GM12878 (cell line): ENCODE measurements around the gene SHCBP1L. TPM values are rescaled to one million over a fixed set of nuclear protein-coding genes. Genes with fewer than 3 reads are reported as not detected.

Source experiments
- ATAC-seq: fragments of 200-7000 bp; cut with Tn5 transposase; 3 replicates; pipeline ENCODE4 v1.9.1; 2020; ENCODE audit warnings: mild to moderate bottlenecking, moderate library complexity
- BruUV-seq: library from RNA; stranded (reverse); fragments of 400-500 nt; replicated peaks from 2 replicates; lab custom pipeline; 2021; lab: Mats Ljungman, UMichigan
- CTCF ChIA-PET: fragments of 300-600 bp; sonication (Branson Sonifier 250); formaldehyde crosslinking; extraction: SDS; loops from one replicate; lab custom pipeline; 2021; ENCODE audit warnings: inconsistent platforms; lab: Yijun Ruan, JAX
- POLR2A ChIA-PET: fragments of 350-600 bp; formaldehyde crosslinking; extraction: SDS; loops from one replicate; lab custom pipeline; 2021; ENCODE audit warnings: inconsistent platforms; lab: Charles Lee
- RAD21 ChIA-PET: fragments of 300-600 bp; sonication (Branson Sonifier 250); formaldehyde crosslinking; loops from one replicate; lab custom pipeline; 2023; ENCODE audit warnings: antibody characterized with exemption; ENCODE audit not compliant: unreplicated experiment; lab: Charles Lee
- SMC1A ChIA-PET: fragments of 300-600 bp; sonication (Branson Sonifier 250); formaldehyde crosslinking; loops from one replicate; lab custom pipeline; 2023; ENCODE audit not compliant: unreplicated experiment, uncharacterized antibody; lab: Charles Lee
- DNase-seq: peaks from one replicate; pipeline ENCODE4 v3.0.0-alpha.2; 2011; ENCODE audit warnings: low read depth, low spot score
- FAIRE-seq: peaks from 3 replicates; lab custom pipeline; 2011; peaks lifted over from hg19 to GRCh38; lab: Jason Lieb, UNC
- H2AFZ ChIP-seq: 2 replicates; pipeline ENCODE4 v1.6.0; 2011; ENCODE audit warnings: low read depth, low read length, control low read depth; ENCODE audit not compliant: control insufficient read depth
- H3K27ac ChIP-seq: 2 replicates; pipeline ENCODE4 v1.5.1; 2011; ENCODE audit warnings: control low read depth; ENCODE audit not compliant: control insufficient read depth, insufficient read depth
- H3K27me3 ChIP-seq, 2 experiments: replicated peaks in 1 of 2; 2 replicates each; pipeline versions ENCODE4 v1.6.0 to v1.6.1; 2011; ENCODE audit warnings: low read length in 1 of 2; ENCODE audit not compliant: control insufficient read depth in 2 of 2, insufficient read depth in 2 of 2
- H3K36me3 ChIP-seq, 2 experiments: 2 replicates each; pipeline ENCODE4 v1.5.1; 2011; ENCODE audit warnings: low read length in 1 of 2; ENCODE audit not compliant: control insufficient read depth in 2 of 2, insufficient read depth in 2 of 2
- H3K4me1 ChIP-seq: 2 replicates; pipeline ENCODE4 v1.6.1; 2011; ENCODE audit warnings: mild to moderate bottlenecking, low read length, moderate library complexity, mixed read lengths; ENCODE audit not compliant: control insufficient read depth, insufficient read depth
- H3K4me2 ChIP-seq: 2 replicates; pipeline ENCODE4 v1.6.0; 2011; ENCODE audit warnings: control low read depth; ENCODE audit not compliant: control insufficient read depth, insufficient read depth
- H3K4me3 ChIP-seq: fragments of 200-600 bp; sonication (generic); 2 replicates; pipeline ENCODE4 v1.5.1; 2016
- H3K79me2 ChIP-seq: 2 replicates; pipeline ENCODE4 v1.6.0; 2011; ENCODE audit warnings: low read length; ENCODE audit not compliant: control insufficient read depth, insufficient read depth
- H3K9ac ChIP-seq: 2 replicates; pipeline ENCODE4 v1.8.0; 2011; ENCODE audit warnings: low read length, control low read depth, mixed read lengths; ENCODE audit not compliant: control insufficient read depth, insufficient read depth
- H3K9me3 ChIP-seq: replicated peaks from 3 replicates; pipeline ENCODE4 v1.5.1; 2011; ENCODE audit warnings: mild to moderate bottlenecking, low read length; ENCODE audit not compliant: control insufficient read depth, insufficient read depth
- H4K20me1 ChIP-seq: 2 replicates; pipeline ENCODE4 v1.6.0; 2011; ENCODE audit not compliant: control insufficient read depth, insufficient read depth
- CHD4 ChIP-seq: fragments of 200-600 bp; sonication (generic); IDR thresholded peaks from 2 replicates; pipeline ENCODE4 v1.6.1; 2016; ENCODE audit warnings: mild to moderate bottlenecking
- CREM ChIP-seq: IDR thresholded peaks from 2 replicates; pipeline ENCODE4 v1.6.1; 2014; ENCODE audit warnings: antibody characterized with exemption, low read depth
- ELK1 ChIP-seq: IDR thresholded peaks from 2 replicates; pipeline ENCODE4 v1.6.1; 2012; ENCODE audit warnings: low read depth, low read length, improper control_type of control experiment
- EP300 ChIP-seq, 2 experiments: fragments of 150-350 bp in 1 of 2; IDR thresholded peaks; 2 replicates each; pipeline ENCODE4 v1.6.1; 2011 to 2012; ENCODE audit warnings: low read depth in 2 of 2, low read length in 2 of 2, borderline replicate concordance in 1 of 2, improper control_type of control experiment in 1 of 2, inconsistent platforms in 1 of 2; ENCODE audit not compliant: control insufficient read depth in 1 of 2
- MTA2 ChIP-seq: fragments of 450-650 bp; IDR thresholded peaks from 2 replicates; pipeline ENCODE4 v1.6.1; 2016; ENCODE audit warnings: low read depth, mild to moderate bottlenecking, moderate library complexity
- NFYB ChIP-seq: IDR thresholded peaks from 2 replicates; pipeline ENCODE4 v1.6.1; 2011; ENCODE audit warnings: low read depth, mild to moderate bottlenecking, low read length, improper control_type of control experiment, moderate library complexity; ENCODE audit not compliant: insufficient read depth
- SPI1 ChIP-seq: IDR thresholded peaks from 2 replicates; pipeline ENCODE4 v1.6.1; 2011; ENCODE audit warnings: low read depth, mild to moderate bottlenecking, low read length, moderate library complexity, borderline replicate concordance; ENCODE audit not compliant: insufficient read depth
- STAT3 ChIP-seq: IDR thresholded peaks from 2 replicates; pipeline ENCODE4 v1.6.1; 2011; ENCODE audit warnings: low read depth, low read length, improper control_type of control experiment
- TBL1XR1 ChIP-seq: IDR thresholded peaks from 2 replicates; pipeline ENCODE4 v1.6.1; 2012; ENCODE audit warnings: low read depth, low read length, improper control_type of control experiment
- YY1 ChIP-seq: IDR thresholded peaks from 2 replicates; pipeline ENCODE4 v1.6.1; 2011; ENCODE audit warnings: low read depth, mild to moderate bottlenecking, low read length
- WGBS: methylation state at CpG from one replicate; pipeline ENCODE4 v1.1.6; 2016; ENCODE audit warnings: low lambda C conversion rate; ENCODE audit not compliant: insufficient replicate concordance, insufficient coverage; ENCODE audit errors: missing lambda C conversion rate; 5-methylcytosine and 5-hydroxymethylcytosine counted together
- in situ Hi-C: fragments of 300-500 bp; cut with MboI; formaldehyde crosslinking; loops from 9 replicates; pipeline ENCODE4 v1.14.3; 2018; ENCODE audit warnings: mixed read lengths
- intact Hi-C: fragments of 100-400 bp; cut with micrococcal nuclease; formaldehyde crosslinking; loops from one replicate; pipeline ENCODE4 v1.14.2; 2022; ENCODE audit not compliant: unreplicated experiment
- polyA plus RNA-seq, 11 experiments: library from polyadenylated mRNA; depleted of rRNA in 4 of 11; unstranded in 6 of 11; stranded (reverse) in 5 of 11; fragments of >200 nt; fragmentation: Nextera tagmentation in 4 of 11; fragmentation: Illumina TruSeq in 1 of 11; extraction: Ambion mirVana in 4 of 11; extraction: Trizol in 1 of 11; gene quantifications; 1 replicate in 1 of 11; 2 replicates in 10 of 11; pipeline versions ENCODE4 v1.2.1 to v1.2.3, GENCODE V29; 2011 to 2016; ENCODE audit warnings: inconsistent platforms in 2 of 11, missing spikeins in 2 of 11, low read depth in 1 of 11
- total RNA-seq, 4 experiments: library from RNA; depleted of rRNA in 3 of 4; stranded (reverse); fragments of >200 nt in 3 of 4; fragmentation: Illumina TruSeq in 1 of 4; extraction: Trizol in 1 of 4; gene quantifications; 2 replicates each; pipeline versions ENCODE4 v1.2.1 to v1.2.3, GENCODE V29; 2013 to 2021

The SHCBP1L gene
- total and polyA plus RNA-seq, 10 of the 15 experiments (the other 5 are each of a cell fraction or from before 2014, with no cell fraction given) = not detected

GRCh38 chr1:182930985-182931384, 22.0 kb downstream of the SHCBP1L start (continued):
- TF ChIP-seq STAT3 (no peak), NFYB (no peak), ELK1 (no peak), CREM (no peak)

GRCh38 chr1:182927693-182928433, 25.1 kb downstream of the SHCBP1L start:
- no peaks in the 10 kb centered on the region for H4K20me1 ChIP-seq
- 10% methylated on average over 1 of the region's 1 CpG for WGBS
- H2AFZ ChIP-seq = no peak overlapping the region
- no peak overlapping the region for H3K4me2 ChIP-seq
- no peak overlapping the region for H3K27ac ChIP-seq
- ATAC-seq = peak; percentile 98
- ChIA-PET CTCF (interaction anchor here (0.5 kb wide), 1 partner anchor 15 kb away, joined by 4 read pairs; no protein-coding TSS in a partner anchor), POLR2A (interaction anchor here (0.9 kb wide), 1 partner anchor 225 kb away, joined by 3 read pairs; no protein-coding TSS in a partner anchor), SMC1A (interaction anchor here (0.6 to 1.6 kb wide), 3 partner anchors 39 to 1137 kb away, joined by 3 to 6 read pairs (median 3); no protein-coding TSS in a partner anchor)
- no peaks in the 10 kb centered on the region for H3K9me3 ChIP-seq
- H3K27me3 ChIP-seq = no peaks in the 10 kb centered on the region; a peak in 1 of 4 replicates
- H3K9ac ChIP-seq = no peak overlapping the region
- no peaks in the 10 kb centered on the region for H3K36me3 ChIP-seq
- BruUV-seq = no TSS peak
- TF ChIP-seq CHD4 = no peak
- TF ChIP-seq EP300 (IDR thresholded peaks at IDR 0.05; ENCODE audit: borderline replicate concordance in 1 of 2, control insufficient read depth in 1 of 2, low read depth in 2 of 2, low read length in 2 of 2) = no peak
- peak; percentile 43; the same call in 1 of the 2 replicates for TF ChIP-seq SPI1
- TF ChIP-seq TBL1XR1 = no peak
- no peak for TF ChIP-seq YY1
- 0 out of 2 replicates have a peak, but pooled peaks have one; percentile 14 for TF ChIP-seq MTA2
- TF ChIP-seq, all 136 proteins: peak for 2
- in situ Hi-C loops = no loop called here
- RAD21 ChIA-PET = no interaction called here
- intact Hi-C loops = no loop called here
- Histone ChIP-seq H3K4me1 (no peaks in the 10 kb centered on the region), H3K79me2 (no peaks in the 10 kb centered on the region), H3K4me3 (no peak overlapping the region)
- FAIRE-seq (no peak), DNase-seq (peak; percentile 5)
